ENCODE results near the gene RUSC2. TPM values are rescaled to one million over a fixed set of nuclear protein-coding genes. Genes with fewer than 3 reads are reported as not detected.

The RUSC2 gene
- total and polyA plus RNA-seq, 3 experiments from 2014 or later: 1.1 TPM; not detected in 1

- Mint-ChIP-seq H3K27ac (no peak overlapping the region), H3K9me3 (no peaks in the 10 kb centered on the region), H3K4me1 (no peaks in the 10 kb centered on the region), H3K27me3 (peaks cover 0 to 8% of the 10 kb centered on the region in 2 donors), H3K4me3 (no peak overlapping the region), H3K36me3 (no peaks in the 10 kb centered on the region)
- POLR2A ChIA-PET: no interaction called here
- Histone ChIP-seq H3K4me3 (ENCODE audit: low read length) (no peak overlapping the region), H3K36me3 (ENCODE audit: insufficient read depth, low read length) (no peaks in the 10 kb centered on the region), H3K27me3 (ENCODE audit: insufficient read depth, low read length, poor library complexity, severe bottlenecking) (no peaks in the 10 kb centered on the region), H3K27ac (ENCODE audit: low read depth, low read length) (no peak overlapping the region), H3K9me3 (ENCODE audit: low read length) (no peaks in the 10 kb centered on the region), H3K4me1 (ENCODE audit: insufficient read depth, low read length) (no peaks in the 10 kb centered on the region)
- DNase-seq: no peak
- CTCF ChIA-PET: no interaction called here
These were observed 25.9 kb downstream of the RUSC2 start for GRCh38 chr9:35515766-35516165.

- Histone ChIP-seq H3K4me1 (ENCODE audit: insufficient read depth, low read length) (no peaks in the 10 kb centered on the region), H3K27ac (ENCODE audit: low read depth, low read length) (no peak overlapping the region), H3K27me3 (ENCODE audit: insufficient read depth, low read length, poor library complexity, severe bottlenecking) (no peaks in the 10 kb centered on the region), H3K4me3 (ENCODE audit: low read length) (no peak overlapping the region), H3K9me3 (ENCODE audit: low read length) (no peaks in the 10 kb centered on the region), H3K36me3 (ENCODE audit: insufficient read depth, low read length) (no peaks in the 10 kb centered on the region)
- no peaks in the 10 kb centered on the region for H3K4me1 Mint-ChIP-seq
- peaks cover 0 to 6% of the 10 kb centered on the region in 2 donors for H3K27me3 Mint-ChIP-seq
- CTCF ChIA-PET: no interaction called here
- no peak overlapping the region for H3K4me3 Mint-ChIP-seq
- no peak for DNase-seq
- H3K27ac Mint-ChIP-seq: peak overlapping the region in 1 of 8 donors; percentile 1
- POLR2A ChIA-PET: no interaction called here
- H3K36me3 Mint-ChIP-seq: no peaks in the 10 kb centered on the region
- H3K9me3 Mint-ChIP-seq: no peaks in the 10 kb centered on the region
These were observed 26.6 kb downstream of the RUSC2 start for GRCh38 chr9:35516479-35516878.

DNA sequence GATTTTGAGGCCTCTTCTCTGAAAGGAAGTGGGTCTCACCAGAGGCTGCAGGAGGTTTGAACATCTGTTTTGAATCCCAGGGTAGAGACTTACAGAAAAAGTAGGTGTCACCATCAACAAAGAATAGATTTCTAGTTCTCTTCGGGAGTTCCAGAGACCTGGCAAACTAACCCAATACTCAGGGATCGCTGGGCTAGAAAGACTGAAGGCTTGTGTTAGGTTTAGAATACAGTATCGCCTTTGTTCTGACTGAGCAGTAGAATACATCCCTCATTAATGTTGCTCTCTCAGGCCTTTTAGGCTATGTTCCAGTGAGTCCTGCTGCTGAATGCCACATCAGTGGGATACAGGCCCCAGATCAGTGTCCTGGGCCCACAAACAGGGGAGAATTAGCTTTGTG is 27.2 kb downstream of the RUSC2 start:
- ChIA-PET CTCF (no interaction called here), POLR2A (no interaction called here)
- no peaks in the 10 kb centered on the region for H3K36me3 ChIP-seq (ENCODE audit: insufficient read depth, low read length)
- no peak overlapping the region for H3K4me3 Mint-ChIP-seq
- H3K27ac ChIP-seq (ENCODE audit: low read depth, low read length): no peak overlapping the region
- H3K4me1 ChIP-seq (ENCODE audit: insufficient read depth, low read length): no peaks in the 10 kb centered on the region
- no peak for DNase-seq
- no peak overlapping the region for H3K4me3 ChIP-seq (ENCODE audit: low read length)
- no peaks in the 10 kb centered on the region for H3K4me1 Mint-ChIP-seq
- no peaks in the 10 kb centered on the region for H3K9me3 ChIP-seq (ENCODE audit: low read length)
- H3K36me3 Mint-ChIP-seq: no peaks in the 10 kb centered on the region
- peaks cover 0 to 6% of the 10 kb centered on the region in 2 donors for H3K27me3 Mint-ChIP-seq
- H3K27ac Mint-ChIP-seq: peak overlapping the region in 1 of 8 donors; percentile 39
- no peaks in the 10 kb centered on the region for H3K27me3 ChIP-seq (ENCODE audit: insufficient read depth, low read length, poor library complexity, severe bottlenecking)
- no peaks in the 10 kb centered on the region for H3K9me3 Mint-ChIP-seq

- Mint-ChIP-seq H3K4me3 (no peak overlapping the region), H3K4me1 (no peaks in the 10 kb centered on the region), H3K27me3 (peaks cover 0 to 6% of the 10 kb centered on the region in 2 donors), H3K27ac (no peak overlapping the region), H3K36me3 (no peaks in the 10 kb centered on the region), H3K9me3 (no peaks in the 10 kb centered on the region)
- H3K4me1 ChIP-seq (ENCODE audit: insufficient read depth, low read length): no peaks in the 10 kb centered on the region
- no peak overlapping the region for H3K4me3 ChIP-seq (ENCODE audit: low read length)
- H3K27ac ChIP-seq (ENCODE audit: low read depth, low read length): no peak overlapping the region
- H3K36me3 ChIP-seq (ENCODE audit: insufficient read depth, low read length): no peaks in the 10 kb centered on the region
- ChIA-PET POLR2A (no interaction called here), CTCF (no interaction called here)
- no peak for DNase-seq
- no peaks in the 10 kb centered on the region for H3K27me3 ChIP-seq (ENCODE audit: insufficient read depth, low read length, poor library complexity, severe bottlenecking)
- no peaks in the 10 kb centered on the region for H3K9me3 ChIP-seq (ENCODE audit: low read length)
These were observed 27.8 kb downstream of the RUSC2 start for GRCh38 chr9:35517552-35518224.

DNA sequence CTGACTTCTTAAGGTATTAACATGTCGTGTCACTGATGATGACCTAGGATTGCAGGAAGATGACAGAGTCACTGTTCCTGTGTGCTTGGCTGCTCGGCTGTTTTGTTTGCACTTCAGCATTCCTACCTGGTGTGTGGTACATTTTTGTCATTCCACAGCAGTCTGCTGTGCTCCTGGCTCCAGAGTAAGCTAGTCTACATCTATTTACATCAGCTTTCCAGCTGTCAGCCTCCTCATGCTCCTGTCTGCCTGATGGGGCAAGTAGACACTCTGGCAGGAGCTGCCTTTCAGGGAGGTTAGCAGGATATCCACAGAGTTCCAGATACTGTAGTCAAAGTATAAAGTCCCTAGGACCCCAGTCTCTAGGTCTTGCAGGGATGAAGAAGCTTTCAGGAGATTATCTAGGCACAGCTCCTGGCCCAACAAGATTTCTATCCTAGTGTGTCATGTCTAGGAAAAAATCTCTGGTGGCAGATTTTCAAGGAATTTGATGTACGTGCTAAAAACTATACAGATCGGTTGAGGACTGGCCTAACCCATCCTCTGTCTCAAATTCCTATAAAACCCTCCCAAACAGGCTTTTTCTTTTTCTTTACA is 28.4 kb downstream of the RUSC2 start:
- ChIA-PET CTCF (interaction anchor here (0.8 kb wide), 1 partner anchor 11 kb away, joined by 4 read pairs; no protein-coding TSS in a partner anchor), POLR2A (no interaction called here)
- H3K36me3 Mint-ChIP-seq: no peaks in the 10 kb centered on the region
- Histone ChIP-seq H3K4me3 (ENCODE audit: low read length) (no peak overlapping the region), H3K36me3 (ENCODE audit: insufficient read depth, low read length) (no peaks in the 10 kb centered on the region), H3K4me1 (ENCODE audit: insufficient read depth, low read length) (no peaks in the 10 kb centered on the region), H3K9me3 (ENCODE audit: low read length) (no peaks in the 10 kb centered on the region), H3K27me3 (ENCODE audit: insufficient read depth, low read length, poor library complexity, severe bottlenecking) (no peaks in the 10 kb centered on the region), H3K27ac (ENCODE audit: low read depth, low read length) (no peak overlapping the region)
- H3K9me3 Mint-ChIP-seq: no peaks in the 10 kb centered on the region
- H3K27ac Mint-ChIP-seq: no peak overlapping the region
- H3K4me3 Mint-ChIP-seq: no peak overlapping the region
- DNase-seq: no peak
- H3K4me1 Mint-ChIP-seq: no peaks in the 10 kb centered on the region
- peaks cover 0 to 3% of the 10 kb centered on the region in 2 donors for H3K27me3 Mint-ChIP-seq

GRCh38 chr9:35518981-35519679 is 29.2 kb downstream of the RUSC2 start:
- DNase-seq: no peak
- H3K27ac ChIP-seq (ENCODE audit: low read depth, low read length): no peak overlapping the region
- Mint-ChIP-seq H3K4me3 (no peak overlapping the region), H3K36me3 (no peaks in the 10 kb centered on the region), H3K9me3 (no peaks in the 10 kb centered on the region), H3K27me3 (peaks cover 0 to 3% of the 10 kb centered on the region in 2 donors), H3K4me1 (no peaks in the 10 kb centered on the region), H3K27ac (no peak overlapping the region)
- ChIA-PET POLR2A (no interaction called here), CTCF (interaction anchor here (0.8 kb wide), 1 partner anchor 10 kb away, joined by 4 read pairs; no protein-coding TSS in a partner anchor)
- no peaks in the 10 kb centered on the region for H3K27me3 ChIP-seq (ENCODE audit: insufficient read depth, low read length, poor library complexity, severe bottlenecking)
- H3K9me3 ChIP-seq (ENCODE audit: low read length): no peaks in the 10 kb centered on the region
- no peak overlapping the region for H3K4me3 ChIP-seq (ENCODE audit: low read length)
- H3K4me1 ChIP-seq (ENCODE audit: insufficient read depth, low read length): no peaks in the 10 kb centered on the region
- no peaks in the 10 kb centered on the region for H3K36me3 ChIP-seq (ENCODE audit: insufficient read depth, low read length)

DNA sequence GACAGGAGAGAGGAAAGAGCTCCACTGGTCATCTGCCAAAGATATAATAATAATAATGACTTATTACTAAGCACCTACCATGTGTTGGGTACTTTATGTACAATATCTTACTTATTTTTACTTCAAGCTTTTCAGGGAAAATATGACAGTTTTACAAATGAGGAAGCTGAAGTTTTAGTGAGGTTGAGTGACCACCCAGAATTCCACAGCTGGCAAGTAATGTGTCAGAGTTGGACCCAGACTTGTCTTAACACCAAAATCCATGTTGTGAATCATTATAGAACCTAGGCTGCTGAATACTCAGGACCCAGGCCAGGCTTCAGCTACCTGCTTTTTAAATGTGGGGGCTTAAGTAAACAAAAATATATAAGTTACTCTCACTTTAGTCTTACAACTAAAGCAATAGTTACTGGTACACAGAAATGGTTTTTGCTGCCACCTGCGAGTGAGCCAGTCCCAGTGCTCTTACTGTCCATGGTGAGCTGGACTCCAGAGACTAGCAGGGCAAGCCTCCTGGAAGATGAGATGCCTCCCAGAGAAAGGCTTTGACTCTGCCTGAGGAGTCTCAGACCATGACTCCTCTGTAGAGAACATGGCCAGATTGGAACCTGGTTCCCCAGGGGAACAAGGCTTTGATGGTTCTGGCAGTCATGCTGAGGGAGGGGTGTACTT is 29.9 kb downstream of the RUSC2 start:
- ChIA-PET CTCF (no interaction called here), POLR2A (no interaction called here)
- no peaks in the 10 kb centered on the region for H3K36me3 Mint-ChIP-seq
- no peaks in the 10 kb centered on the region for H3K4me1 ChIP-seq (ENCODE audit: insufficient read depth, low read length)
- no peak overlapping the region for H3K27ac Mint-ChIP-seq
- H3K4me3 Mint-ChIP-seq: no peak overlapping the region
- no peaks in the 10 kb centered on the region for H3K27me3 Mint-ChIP-seq
- no peaks in the 10 kb centered on the region for H3K9me3 ChIP-seq (ENCODE audit: low read length)
- no peak for DNase-seq
- no peak overlapping the region for H3K4me3 ChIP-seq (ENCODE audit: low read length)
- no peaks in the 10 kb centered on the region for H3K27me3 ChIP-seq (ENCODE audit: insufficient read depth, low read length, poor library complexity, severe bottlenecking)
- no peaks in the 10 kb centered on the region for H3K36me3 ChIP-seq (ENCODE audit: insufficient read depth, low read length)
- H3K27ac ChIP-seq (ENCODE audit: low read depth, low read length): no peak overlapping the region
- no peaks in the 10 kb centered on the region for H3K9me3 Mint-ChIP-seq
- H3K4me1 Mint-ChIP-seq: no peaks in the 10 kb centered on the region

- ChIA-PET POLR2A (no interaction called here), CTCF (no interaction called here)
- H3K27me3 ChIP-seq (ENCODE audit: insufficient read depth, low read length, poor library complexity, severe bottlenecking): no peaks in the 10 kb centered on the region
- no peaks in the 10 kb centered on the region for H3K36me3 ChIP-seq (ENCODE audit: insufficient read depth, low read length)
- Mint-ChIP-seq H3K27me3 (no peaks in the 10 kb centered on the region), H3K27ac (no peak overlapping the region), H3K9me3 (no peaks in the 10 kb centered on the region), H3K36me3 (no peaks in the 10 kb centered on the region), H3K4me3 (no peak overlapping the region), H3K4me1 (no peaks in the 10 kb centered on the region)
- H3K4me1 ChIP-seq (ENCODE audit: insufficient read depth, low read length): no peaks in the 10 kb centered on the region
- no peaks in the 10 kb centered on the region for H3K9me3 ChIP-seq (ENCODE audit: low read length)
- no peak for DNase-seq
- no peak overlapping the region for H3K4me3 ChIP-seq (ENCODE audit: low read length)
- no peak overlapping the region for H3K27ac ChIP-seq (ENCODE audit: low read depth, low read length)
These were observed 30.4 kb downstream of the RUSC2 start for GRCh38 chr9:35520364-35520710.

Measured in CD8-positive, alpha-beta memory T cell (primary cell).